GM19328 (cell line): ENCODE measurements around the gene DEPDC1B.
"Not testable (repeated sequence)": the region's sequence is repeated elsewhere in the genome, so short reads cannot be mapped to it uniquely, and the experiment has no call there.

Experiments used
- ATAC-seq: cut with Tn5 transposase; IDR thresholded peaks from one replicate; pipeline ENCODE4 v1.9.1; 2021; ENCODE audit warnings: mild to moderate bottlenecking, moderate library complexity; ENCODE audit not compliant: unreplicated experiment

DEPDC1B gene

GRCh38 chr5:60590172-60590571 is 109.8 kb downstream of the DEPDC1B start:
- no peak for ATAC-seq

GRCh38 chr5:60587312-60587711 is 112.7 kb downstream of the DEPDC1B start:
- ATAC-seq, result not testable (repeated sequence)

GRCh38 chr5:60586307-60586901 is 113.6 kb downstream of the DEPDC1B start:
- ATAC-seq, result no peak

- no peak for ATAC-seq
These were observed 114.3 kb downstream of the DEPDC1B start for GRCh38 chr5:60585618-60586017.

GRCh38 chr5:60584304-60584703 is 115.7 kb downstream of the DEPDC1B start:
- ATAC-seq, result no peak

- ATAC-seq, result no peak
These were observed 116.3 kb downstream of the DEPDC1B start for GRCh38 chr5:60583616-60584015.

GRCh38 chr5:60578315-60578714 is 121.7 kb downstream of the DEPDC1B start:
- no peak for ATAC-seq

GRCh38 chr5:60577116-60577515 is 122.8 kb downstream of the DEPDC1B start:
- ATAC-seq, result no peak

- ATAC-seq, result no peak
These were observed 123.5 kb downstream of the DEPDC1B start for GRCh38 chr5:60576425-60576824.

GRCh38 chr5:60568646-60569045 is 131.3 kb downstream of the DEPDC1B start:
- ATAC-seq, result no peak

GRCh38 chr5:60563696-60564324 is 136.2 kb downstream of the DEPDC1B start:
- ATAC-seq, result no peak

- ATAC-seq, result not testable (repeated sequence)
These were observed 146.7 kb downstream of the DEPDC1B start for GRCh38 chr5:60553291-60553690.

- no peak for ATAC-seq
These were observed 148.1 kb downstream of the DEPDC1B start for GRCh38 chr5:60551829-60552228.

- ATAC-seq, result no peak
These were observed 148.7 kb downstream of the DEPDC1B start for GRCh38 chr5:60551250-60551649.

GRCh38 chr5:60550311-60550710 is 149.7 kb downstream of the DEPDC1B start:
- ATAC-seq, result no peak

- ATAC-seq, result no peak
These were observed 150.1 kb downstream of the DEPDC1B start for GRCh38 chr5:60549841-60550240.
